GM19328 (cell line): ENCODE data around the gene SMAD1.
"Not testable (repeated sequence)": the region's sequence is repeated elsewhere in the genome, so short reads cannot be mapped to it uniquely, and the experiment has no call there.

Experiments
- ATAC-seq: cut with Tn5 transposase; IDR thresholded peaks from one replicate; pipeline ENCODE4 v1.9.1; 2021; ENCODE audit warnings: mild to moderate bottlenecking, moderate library complexity; ENCODE audit not compliant: unreplicated experiment

SMAD1 gene

DNA sequence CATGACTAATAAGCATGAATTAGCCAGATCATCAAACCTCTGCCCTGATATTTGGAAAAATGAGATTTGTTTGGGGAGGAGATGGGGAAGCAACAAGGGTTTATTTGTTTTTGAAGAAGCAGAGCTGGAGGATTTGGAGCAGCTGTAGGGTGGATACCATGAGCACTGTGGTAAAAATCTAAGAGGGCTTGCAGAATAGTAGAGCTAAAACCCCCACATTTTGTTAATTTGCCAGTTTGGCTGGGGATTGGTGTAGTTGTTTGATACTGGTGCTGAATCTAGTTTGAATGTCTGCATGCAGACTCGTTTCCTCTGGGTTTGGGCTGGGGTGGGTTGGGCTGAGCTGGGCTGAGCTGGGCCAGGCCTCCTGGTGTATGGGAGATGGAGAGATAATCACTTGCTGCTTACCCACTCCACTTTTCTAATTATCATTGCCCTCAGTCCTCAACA lies 43.7 kb downstream of the SMAD1 start:
- ATAC-seq, result no peak

DNA sequence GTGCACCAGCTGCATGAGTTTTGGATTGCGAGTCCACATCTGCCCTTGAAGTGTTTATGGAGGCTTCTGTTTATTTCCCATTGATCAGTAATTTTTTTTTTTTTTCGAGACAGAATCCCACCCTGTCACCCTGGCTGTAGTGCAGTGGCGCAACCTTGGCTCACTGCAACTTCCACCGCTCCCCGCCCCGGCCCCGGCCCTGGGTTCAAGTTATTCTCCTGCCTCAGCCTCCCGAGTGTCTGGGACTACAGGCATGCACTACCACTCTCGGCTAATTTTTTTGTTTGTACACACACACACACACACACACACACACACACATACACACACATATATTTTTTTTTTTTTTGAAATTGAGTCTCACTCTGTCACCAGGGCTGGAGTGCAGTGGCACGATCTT lies 46.1 kb downstream of the SMAD1 start:
- ATAC-seq, result no peak

DNA sequence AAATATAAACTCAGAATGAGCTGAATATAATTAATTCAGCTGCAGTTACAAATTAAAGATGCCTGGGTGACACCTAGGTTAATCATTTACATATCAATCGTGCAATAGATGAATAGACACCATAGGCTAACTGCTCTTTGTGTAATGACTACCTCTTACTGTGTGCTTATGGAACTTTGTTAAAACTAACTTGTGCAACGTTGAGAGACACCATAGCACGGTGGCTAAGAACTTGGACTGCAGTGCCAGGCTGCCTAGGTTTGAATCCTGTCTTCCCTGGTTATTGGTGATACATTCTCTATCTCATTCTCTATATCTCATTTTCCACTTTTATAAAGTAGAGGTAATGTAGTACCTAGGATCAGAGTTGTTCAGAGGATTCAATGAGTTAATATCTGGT lies 46.9 kb downstream of the SMAD1 start:
- ATAC-seq, result no peak

DNA sequence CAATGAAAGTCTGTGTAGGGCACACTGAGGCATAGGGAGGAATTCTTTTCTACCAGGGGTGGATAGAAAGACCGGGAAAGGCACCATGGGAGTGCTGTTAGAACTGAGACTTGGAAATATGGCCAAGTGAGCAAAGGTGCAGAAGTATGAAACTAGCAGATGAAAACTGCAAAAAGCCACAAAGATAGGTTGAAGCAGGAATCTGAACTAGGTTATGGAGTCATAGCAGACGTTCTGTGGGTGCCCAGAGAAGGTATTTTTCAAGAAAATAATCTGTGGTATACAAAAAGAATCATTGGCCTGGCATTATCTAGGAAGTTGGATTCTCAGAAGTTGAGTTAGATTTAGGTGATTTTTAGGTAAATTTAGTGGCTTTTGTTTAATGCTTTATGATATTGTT lies 48.5 kb downstream of the SMAD1 start:
- no peak for ATAC-seq

DNA sequence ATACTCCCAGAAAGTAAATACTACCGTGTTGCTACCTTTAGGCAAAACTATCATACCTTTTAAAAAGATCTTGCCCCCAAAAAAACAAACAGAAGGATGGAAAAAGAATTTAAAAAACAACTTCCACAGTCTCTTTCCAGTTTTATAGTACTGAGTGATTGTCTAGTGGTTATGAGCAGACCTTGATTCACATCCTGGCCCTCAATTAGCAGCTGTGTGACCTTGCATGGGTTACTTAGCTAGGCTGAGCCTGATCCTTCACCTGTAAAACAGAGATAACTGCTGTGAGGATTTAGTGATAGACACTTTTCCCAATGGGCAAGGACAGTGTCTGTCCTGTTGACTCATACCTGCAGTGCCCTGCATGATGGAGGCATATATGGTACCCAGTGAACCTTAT lies 49.0 kb downstream of the SMAD1 start:
- ATAC-seq, result no peak

GRCh38 chr4:145531223-145531622 lies 49.6 kb downstream of the SMAD1 start:
- no peak for ATAC-seq

DNA sequence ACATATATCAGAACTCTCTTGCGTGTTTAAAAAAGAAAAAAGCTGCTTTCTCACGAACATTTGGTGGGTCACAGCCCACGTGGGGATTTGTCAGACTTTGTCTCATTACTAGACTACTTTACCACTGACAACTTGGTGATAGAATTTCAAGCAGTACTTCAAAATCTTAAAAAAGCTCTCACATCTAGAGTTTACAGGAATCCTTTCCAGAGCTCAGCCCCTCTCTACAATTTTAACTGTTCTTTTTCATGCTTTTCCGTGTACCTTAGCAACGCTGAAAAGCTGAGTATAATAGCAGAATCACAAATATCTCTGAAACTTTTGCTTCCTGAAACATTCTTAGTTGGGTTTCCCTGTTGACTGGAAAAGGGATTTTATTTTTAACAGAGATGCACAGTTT lies 50.2 kb downstream of the SMAD1 start:
- ATAC-seq, result no peak

DNA sequence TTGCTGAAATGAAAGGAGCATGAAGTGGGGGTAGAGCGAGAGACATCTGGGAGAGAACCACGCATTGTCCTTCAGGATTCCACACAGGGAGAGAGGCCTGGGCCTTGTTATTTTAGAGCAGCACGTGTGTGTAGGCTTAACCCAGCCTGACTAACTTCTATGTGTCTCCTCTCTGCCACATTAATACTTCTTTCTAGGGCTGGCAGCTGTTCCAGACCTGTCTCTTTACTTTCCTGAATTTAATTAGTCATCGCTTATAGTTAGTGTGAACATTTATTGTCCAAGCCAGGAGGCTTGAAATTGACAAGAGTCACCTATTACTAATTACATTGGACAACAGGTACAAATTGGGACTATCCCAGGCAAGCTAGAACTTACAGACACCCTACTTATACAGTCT lies 51.3 kb downstream of the SMAD1 start:
- ATAC-seq, result no peak

GRCh38 chr4:145533415-145533814 lies 51.8 kb downstream of the SMAD1 start:
- not testable (repeated sequence) for ATAC-seq

- no peak for ATAC-seq
These were observed 52.3 kb downstream of the SMAD1 start for GRCh38 chr4:145533961-145534360.

DNA sequence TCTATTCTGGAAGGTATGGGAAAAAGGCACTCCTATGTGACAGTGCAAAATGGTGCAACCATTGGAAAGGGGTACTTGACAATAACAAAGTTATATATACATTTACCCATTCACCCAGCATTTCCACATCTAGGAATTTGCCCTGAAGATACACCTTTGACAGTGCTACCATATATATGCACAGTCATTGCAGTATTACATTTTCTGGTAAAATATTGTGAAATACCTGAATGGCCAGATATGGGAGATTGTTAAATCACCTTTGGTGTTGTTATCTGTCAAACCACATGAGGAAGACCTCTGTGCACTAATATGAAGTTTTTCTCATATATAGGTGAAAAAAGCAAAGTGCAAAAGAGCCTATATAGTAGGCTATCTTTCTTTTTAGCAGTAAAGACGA lies 53.5 kb downstream of the SMAD1 start:
- no peak for ATAC-seq

DNA sequence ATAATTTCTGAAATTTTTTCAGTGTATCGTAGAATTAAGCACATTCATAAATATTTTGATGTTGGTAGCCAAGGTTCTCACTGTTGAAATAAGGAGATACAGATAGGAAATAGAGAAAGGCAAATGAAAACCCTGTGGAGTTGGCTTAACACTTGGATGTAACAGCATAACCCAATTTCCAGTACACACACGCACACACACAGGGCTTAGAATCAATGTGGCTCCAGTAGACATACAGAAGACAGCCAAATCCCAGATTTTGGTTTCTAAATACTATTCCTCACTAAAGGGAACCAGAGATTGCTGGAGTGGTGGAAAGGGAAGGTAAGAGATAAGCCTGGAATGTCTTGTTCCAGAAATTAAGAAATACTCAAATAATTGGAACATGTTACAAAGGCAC lies 54.4 kb downstream of the SMAD1 start:
- ATAC-seq, result no peak

GRCh38 chr4:145538596-145538995 lies 56.9 kb downstream of the SMAD1 start:
- ATAC-seq, result no peak

DNA sequence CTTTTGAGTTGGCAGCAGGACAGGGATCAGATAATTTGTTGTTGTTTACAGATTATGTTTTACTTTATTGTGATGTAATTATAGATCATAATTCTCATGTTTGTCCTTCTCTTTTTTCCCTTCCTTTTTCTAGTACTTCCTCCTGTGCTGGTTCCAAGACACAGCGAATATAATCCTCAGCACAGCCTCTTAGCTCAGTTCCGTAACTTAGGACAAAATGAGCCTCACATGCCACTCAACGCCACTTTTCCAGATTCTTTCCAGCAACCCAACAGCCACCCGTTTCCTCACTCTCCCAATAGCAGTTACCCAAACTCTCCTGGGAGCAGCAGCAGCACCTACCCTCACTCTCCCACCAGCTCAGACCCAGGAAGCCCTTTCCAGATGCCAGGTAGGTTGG lies 58.0 kb downstream of the SMAD1 start:
- no peak for ATAC-seq

GRCh38 chr4:145540235-145540634 lies 58.6 kb downstream of the SMAD1 start:
- no peak for ATAC-seq

GRCh38 chr4:145541346-145541745 lies 59.7 kb downstream of the SMAD1 start:
- ATAC-seq, result no peak

- no peak for ATAC-seq
These were observed 63.4 kb downstream of the SMAD1 start for GRCh38 chr4:145545031-145545430.

DNA sequence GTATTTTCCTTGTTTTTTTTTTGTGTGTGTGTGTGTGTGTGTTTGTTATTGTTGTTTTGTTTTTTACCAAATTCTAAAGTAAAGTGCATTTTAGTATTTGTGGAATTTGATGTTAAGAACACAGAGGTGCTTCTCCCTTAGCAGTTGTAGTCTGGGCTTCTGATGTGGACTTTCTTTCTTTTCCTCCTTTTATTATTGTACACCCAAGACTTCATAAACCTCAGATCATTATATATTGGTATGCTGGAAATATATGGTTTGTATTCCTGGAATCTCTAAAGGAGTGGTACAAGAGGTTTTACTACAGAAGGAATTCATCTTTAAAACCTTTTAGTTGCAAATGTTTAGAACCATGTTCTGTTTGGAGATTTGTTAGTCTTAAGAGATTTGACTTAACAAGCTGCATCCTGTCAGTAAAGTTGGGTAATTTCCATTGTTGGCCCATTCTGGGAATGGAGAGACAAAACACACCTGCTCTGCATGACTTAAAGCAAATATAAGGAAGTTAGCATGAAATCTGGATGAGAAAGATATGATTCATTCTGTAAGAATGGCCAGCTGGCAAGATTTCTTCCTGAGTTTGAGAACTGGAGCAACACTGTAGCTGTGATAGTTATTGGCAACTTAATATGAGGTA lies 64.0 kb downstream of the SMAD1 start:
- no peak for ATAC-seq

GRCh38 chr4:145546175-145546915 lies 64.7 kb downstream of the SMAD1 start:
- ATAC-seq, result no peak

GRCh38 chr4:145551660-145552059 lies 70.0 kb downstream of the SMAD1 start:
- no peak for ATAC-seq

DNA sequence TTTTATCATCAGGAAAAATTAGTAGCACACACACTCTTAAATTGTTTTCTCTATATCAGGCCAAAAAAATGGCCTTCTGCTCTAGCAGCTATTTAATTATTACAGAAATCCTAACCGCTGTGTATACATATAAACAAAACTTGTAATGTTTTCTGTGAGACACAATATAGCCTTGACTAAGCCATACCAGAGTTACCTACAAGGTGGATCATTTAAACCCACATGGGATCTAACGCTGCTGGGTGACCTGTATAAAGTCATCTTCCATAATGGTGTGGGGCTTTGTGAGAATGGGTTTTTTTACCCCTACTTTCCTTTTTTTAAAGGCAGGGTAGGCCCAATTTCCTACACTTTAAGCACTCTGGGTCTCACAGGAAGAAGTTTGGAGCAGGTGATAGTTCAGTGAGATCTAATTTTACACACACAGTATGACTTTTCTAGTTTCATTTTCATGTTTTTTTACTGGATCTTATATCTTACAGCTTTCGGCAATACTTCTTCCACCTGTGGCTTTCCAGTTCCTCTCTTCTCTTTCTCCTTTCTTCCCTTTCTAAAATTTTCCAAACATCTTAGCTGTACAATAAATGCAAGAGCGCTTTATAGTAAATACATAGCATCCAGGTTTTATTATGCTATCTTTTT lies 70.6 kb downstream of the SMAD1 start:
- peak; percentile 67 for ATAC-seq

DNA sequence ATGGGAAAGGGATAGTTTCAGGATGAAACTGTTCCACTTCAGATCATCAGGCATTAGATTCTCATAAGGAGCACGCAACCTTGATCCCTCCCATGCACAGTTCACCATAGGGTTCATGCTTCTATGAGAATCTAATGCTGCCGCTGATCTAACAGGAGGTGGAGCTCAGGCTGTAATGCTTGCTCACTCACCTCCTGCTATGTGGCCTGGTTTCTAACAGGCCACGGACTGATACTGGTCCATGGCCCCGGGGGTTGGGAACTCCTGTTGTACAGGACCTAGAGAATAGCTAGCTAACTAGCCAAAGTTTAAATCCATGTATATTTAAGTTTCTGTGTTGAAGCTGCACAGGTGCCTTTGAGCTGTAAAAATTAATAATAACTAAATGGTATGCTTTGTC lies 71.7 kb downstream of the SMAD1 start:
- no peak for ATAC-seq
